Choroid plexus epithelial cell (primary cell): ENCODE results near the gene ASCL2.

Source experiments
- DNase-seq: peaks from one replicate; pipeline ENCODE4 v3.0.0-alpha.2; 2010; ENCODE audit warnings: low read depth
- H3K4me3 ChIP-seq: 2 replicates; pipeline ENCODE4 v1.5.1; 2011; ENCODE audit warnings: low read depth, mild to moderate bottlenecking, control low read depth, low read length, moderate library complexity
- TF ChIP-seq, protein P1 (sequence below): conservative IDR thresholded peaks from 2 replicates; pipeline ENCODE4 v1.5.1; 2011; ENCODE audit warnings: low read depth, mild to moderate bottlenecking, control low read depth, inconsistent platforms, low read length, moderate library complexity

Gene ASCL2

DNA sequence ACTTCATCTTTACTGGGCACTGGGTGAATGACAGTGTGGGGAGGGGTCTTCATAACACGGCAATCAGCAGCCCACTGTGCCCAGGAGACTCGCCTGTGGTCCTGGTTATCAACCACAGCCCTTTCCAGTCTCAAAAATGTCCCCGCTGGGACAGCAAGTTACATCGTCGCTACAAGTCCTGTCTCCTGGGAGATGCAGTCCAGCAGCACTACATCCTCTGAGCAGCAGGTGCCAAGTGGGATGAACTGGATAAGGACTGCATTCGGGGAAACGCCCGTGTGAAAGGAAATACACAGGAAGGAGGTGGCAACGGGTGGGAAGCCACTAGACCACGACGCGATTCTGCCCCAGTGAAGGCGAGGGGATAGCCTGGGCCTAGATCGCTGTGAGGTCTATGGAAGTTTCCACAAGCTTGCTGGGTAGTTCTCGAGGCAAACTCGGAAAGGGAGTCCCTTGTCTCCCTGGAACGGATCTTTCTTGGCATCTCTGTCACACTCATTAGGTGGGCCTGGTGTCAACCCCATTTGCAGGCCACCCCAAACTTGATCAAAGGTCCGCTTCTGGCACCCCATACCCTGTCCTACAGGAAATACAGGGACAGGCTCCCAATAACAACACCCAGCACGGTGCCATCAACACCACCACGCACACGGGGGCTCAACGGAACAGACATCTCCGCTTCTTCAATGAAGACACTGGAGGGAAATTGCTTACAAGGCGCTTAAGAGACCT lies 4.4 kb downstream of the ASCL2 start:
- H3K4me3 ChIP-seq: no peak overlapping the region
- no peak for DNase-seq
- TF ChIP-seq, protein P1, sequence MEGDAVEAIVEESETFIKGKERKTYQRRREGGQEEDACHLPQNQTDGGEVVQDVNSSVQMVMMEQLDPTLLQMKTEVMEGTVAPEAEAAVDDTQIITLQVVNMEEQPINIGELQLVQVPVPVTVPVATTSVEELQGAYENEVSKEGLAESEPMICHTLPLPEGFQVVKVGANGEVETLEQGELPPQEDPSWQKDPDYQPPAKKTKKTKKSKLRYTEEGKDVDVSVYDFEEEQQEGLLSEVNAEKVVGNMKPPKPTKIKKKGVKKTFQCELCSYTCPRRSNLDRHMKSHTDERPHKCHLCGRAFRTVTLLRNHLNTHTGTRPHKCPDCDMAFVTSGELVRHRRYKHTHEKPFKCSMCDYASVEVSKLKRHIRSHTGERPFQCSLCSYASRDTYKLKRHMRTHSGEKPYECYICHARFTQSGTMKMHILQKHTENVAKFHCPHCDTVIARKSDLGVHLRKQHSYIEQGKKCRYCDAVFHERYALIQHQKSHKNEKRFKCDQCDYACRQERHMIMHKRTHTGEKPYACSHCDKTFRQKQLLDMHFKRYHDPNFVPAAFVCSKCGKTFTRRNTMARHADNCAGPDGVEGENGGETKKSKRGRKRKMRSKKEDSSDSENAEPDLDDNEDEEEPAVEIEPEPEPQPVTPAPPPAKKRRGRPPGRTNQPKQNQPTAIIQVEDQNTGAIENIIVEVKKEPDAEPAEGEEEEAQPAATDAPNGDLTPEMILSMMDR: no peak

DNA sequence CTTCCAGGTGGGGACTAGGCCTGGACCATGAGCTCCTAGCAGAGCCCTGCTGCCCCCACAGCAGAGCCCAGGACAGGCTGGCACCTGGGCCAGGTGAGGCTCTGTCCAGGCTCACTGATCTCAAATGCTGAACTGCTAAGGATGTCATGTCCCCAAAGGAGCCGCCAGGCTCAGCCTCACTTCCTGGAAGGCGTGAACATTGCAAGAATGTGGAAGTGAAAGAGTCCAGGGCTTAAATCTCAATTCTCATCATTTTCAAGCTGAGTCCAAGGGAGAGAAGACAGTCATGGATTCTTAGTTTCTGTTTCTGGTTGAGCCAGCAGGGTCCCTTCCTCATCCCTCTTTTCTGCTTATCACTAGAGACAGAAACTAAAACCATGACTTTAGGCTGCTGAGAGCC lies 5.0 kb downstream of the ASCL2 start:
- no peak for DNase-seq
- TF ChIP-seq, protein P1: no peak
- H3K4me3 ChIP-seq: no peak overlapping the region

DNA sequence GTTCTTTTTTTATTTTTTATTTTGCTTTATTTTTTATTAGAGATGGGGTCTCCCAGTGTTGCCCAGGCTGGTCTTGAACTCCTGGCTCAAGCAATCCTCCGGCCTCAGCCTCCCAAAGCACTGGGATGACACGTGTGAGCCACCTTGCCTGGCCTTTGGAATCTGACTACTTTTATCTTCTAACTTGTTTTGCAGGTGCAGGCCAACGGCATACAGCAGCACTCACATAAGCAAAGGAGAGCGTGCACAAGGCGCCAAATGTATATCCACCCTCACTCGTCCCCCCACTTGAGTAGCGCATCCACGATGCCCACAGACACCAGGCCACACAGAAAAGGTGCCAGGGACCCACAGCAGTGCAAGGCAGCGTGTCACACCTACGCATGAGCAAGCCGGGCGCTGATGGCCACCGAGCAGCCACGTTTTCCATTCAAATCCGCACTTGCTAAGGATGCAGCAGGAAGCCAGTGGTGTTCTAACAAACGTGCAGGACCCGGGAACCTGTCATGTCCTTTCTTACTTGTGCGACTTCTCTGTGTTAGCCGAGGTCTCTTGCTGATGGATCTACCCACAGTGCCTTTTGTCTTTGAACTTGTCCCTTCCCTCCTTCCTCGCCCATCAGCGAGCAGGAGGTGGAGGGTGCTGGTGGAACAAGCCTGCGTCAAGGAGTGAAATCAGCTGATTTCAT lies 5.9 kb downstream of the ASCL2 start:
- no peak overlapping the region for H3K4me3 ChIP-seq
- TF ChIP-seq, protein P1: no peak
- no peak for DNase-seq

DNA sequence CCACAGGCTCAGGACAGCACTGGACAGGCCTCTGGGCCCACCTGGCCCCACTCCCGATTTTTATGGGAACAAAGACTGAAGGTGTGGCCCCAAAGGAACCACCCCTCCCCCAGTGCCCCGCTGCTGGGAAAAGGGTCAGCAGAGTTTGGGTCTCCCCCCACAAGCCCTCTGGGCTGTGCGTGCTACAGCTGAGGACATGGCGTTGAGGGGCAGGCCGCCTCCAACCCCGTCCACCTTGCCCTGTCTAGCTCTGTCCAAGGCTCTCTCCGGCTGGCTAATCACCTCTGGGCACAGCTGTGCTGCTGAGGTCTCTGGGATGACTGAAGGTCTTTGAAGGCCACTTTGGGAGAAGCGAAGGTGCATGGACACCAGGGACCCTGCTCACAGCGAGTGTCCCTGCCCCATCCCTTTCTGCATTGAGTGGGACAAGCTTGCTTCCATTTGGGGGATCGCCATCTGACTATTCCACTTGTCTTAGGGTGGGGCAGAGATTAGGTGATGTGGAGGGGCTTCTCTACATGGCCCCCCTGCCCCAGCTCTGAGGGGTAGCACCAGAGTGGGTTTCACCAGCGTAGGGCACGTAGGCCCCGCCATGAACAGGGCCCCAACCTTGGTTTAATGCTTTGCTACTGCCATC lies 6.5 kb downstream of the ASCL2 start:
- H3K4me3 ChIP-seq: no peak overlapping the region
- TF ChIP-seq, protein P1: no peak
- no peak for DNase-seq

DNA sequence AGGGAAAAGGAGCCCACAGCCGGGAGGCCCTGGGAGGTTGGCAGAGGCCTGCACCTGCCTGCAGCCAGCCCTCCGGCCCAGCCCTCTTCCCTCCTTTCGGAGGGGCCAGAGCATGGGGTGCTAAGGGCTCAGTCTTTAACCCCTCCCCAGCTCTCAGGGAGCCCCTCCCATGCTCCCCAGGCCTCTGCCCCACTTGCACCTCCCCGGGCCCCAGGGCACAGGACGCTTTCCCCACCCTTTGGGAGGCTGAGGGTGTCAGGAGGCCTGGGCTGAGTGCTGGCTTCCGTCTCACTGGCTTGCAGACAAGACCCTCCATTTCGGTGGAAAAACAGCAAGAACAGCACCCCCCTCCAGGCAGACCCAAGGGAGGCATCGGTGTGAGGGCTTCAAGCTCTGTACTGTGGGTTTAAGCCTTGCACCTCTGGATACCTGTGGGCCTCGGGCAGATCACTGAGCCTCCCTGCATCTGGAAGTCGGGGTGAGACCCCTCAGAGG lies 7.3 kb downstream of the ASCL2 start:
- TF ChIP-seq, protein P1: no peak
- no peak overlapping the region for H3K4me3 ChIP-seq
- DNase-seq: no peak

DNA sequence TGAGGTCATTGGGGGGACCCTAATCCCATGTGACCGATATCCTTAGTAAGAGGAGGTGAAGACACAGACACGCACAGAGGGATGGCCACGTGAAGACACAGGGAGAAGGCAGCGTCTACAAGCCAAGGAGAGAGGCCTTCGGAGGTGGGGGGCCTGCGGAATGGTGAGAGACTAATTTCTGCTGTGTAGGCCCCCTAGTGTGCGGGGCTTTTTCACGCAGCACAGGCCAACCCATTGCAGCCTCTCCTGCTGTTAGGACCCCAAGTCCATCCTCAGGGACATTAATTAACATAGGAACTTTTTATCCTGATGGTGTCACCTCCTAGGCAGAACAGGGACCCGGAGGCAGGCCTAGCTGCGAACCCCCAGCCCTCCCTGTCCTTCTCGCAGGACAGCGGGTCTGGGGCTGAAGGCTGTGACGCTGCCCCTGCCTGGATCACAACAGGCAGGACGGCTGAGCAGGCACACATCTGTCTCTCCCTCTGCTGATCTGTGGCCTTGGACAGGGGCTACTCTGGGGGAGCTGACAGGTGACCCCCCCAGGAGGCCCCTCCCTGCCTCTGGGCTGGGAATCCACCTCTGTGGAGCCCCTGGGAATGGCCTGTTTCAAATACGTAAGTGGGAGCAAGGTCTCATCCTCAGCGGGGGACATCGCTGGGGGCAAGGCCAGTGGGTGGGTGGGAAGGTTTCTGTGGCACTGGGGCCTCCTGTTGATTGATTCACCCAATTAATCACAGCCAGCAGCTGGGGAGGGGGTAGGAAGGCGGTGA lies 7.9 kb downstream of the ASCL2 start:
- DNase-seq: no peak
- no peak overlapping the region for H3K4me3 ChIP-seq
- TF ChIP-seq, protein P1: no peak
